ENCODE measurements around the gene ABCC11.

ABCC11 gene

GRCh38 chr16:48244863-48245195, 2.5 kb downstream of the ABCC11 start:
- TF ChIP-seq TAF1 (IDR thresholded peaks at IDR 0.05; ENCODE audit: borderline replicate concordance, insufficient read depth, low read length), result no peak
- no peak for TF ChIP-seq FOXP2 (optimal IDR thresholded peaks at IDR 0.05; ENCODE audit: borderline replicate concordance, extremely low read depth, extremely low read length, insufficient read depth)
- TF ChIP-seq, protein P1, sequence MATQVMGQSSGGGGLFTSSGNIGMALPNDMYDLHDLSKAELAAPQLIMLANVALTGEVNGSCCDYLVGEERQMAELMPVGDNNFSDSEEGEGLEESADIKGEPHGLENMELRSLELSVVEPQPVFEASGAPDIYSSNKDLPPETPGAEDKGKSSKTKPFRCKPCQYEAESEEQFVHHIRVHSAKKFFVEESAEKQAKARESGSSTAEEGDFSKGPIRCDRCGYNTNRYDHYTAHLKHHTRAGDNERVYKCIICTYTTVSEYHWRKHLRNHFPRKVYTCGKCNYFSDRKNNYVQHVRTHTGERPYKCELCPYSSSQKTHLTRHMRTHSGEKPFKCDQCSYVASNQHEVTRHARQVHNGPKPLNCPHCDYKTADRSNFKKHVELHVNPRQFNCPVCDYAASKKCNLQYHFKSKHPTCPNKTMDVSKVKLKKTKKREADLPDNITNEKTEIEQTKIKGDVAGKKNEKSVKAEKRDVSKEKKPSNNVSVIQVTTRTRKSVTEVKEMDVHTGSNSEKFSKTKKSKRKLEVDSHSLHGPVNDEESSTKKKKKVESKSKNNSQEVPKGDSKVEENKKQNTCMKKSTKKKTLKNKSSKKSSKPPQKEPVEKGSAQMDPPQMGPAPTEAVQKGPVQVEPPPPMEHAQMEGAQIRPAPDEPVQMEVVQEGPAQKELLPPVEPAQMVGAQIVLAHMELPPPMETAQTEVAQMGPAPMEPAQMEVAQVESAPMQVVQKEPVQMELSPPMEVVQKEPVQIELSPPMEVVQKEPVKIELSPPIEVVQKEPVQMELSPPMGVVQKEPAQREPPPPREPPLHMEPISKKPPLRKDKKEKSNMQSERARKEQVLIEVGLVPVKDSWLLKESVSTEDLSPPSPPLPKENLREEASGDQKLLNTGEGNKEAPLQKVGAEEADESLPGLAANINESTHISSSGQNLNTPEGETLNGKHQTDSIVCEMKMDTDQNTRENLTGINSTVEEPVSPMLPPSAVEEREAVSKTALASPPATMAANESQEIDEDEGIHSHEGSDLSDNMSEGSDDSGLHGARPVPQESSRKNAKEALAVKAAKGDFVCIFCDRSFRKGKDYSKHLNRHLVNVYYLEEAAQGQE (IDR thresholded peaks at IDR 0.05; ENCODE audit: insufficient read depth in 1 of 2, low read depth in 2 of 2, low read length in 2 of 2), result no peak
- TF ChIP-seq POLR2AphosphoS5 (IDR thresholded peaks at IDR 0.05; ENCODE audit: low read depth, low read length), result no peak
- TF ChIP-seq SIN3A (IDR thresholded peaks at IDR 0.05; ENCODE audit: borderline replicate concordance, insufficient read depth, low read length), result no peak

DNA sequence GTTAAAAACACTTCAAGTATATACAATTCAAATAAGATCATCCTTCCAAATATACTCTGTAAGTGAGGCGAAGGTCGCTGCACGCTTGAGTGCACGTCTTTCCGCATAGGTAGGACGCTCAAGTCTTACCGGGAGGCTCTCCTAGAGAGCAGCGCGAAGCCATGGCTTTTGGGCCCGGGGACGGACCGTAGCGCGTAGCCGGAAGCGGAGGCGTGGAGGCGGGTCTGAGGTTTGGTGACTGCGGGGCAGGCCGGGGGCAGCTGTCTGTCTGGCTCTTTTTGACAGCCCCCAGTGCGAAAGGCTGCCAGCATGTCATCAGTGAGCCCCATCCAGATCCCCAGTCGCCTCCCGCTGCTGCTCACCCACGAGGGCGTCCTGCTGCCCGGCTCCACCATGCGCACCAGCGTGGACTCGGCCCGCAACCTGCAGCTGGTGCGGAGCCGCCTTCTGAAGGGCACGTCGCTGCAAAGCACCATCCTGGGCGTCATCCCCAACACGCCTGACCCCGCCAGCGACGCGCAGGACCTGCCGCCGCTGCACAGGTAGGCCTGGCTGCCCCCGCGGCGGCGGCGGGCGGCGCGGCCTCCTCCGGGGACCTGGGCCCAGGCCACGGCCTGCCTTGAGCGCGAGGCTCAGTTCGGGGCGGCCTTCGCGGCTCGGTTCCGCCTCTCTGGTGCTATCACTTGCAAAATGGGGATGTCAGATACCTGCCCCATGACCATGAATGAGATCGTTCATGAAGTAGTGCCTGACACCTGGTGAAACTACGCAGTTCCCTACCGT, 3.1 kb downstream of the ABCC11 start, which contains the start of gene LONP2:
Gene LONP2, plus strand, starts transcription at position 221 of the 783 bp plus-strand sequence. Its CDS starts 89 bp downstream, at position 310.
- TF ChIP-seq FOXP2 (optimal IDR thresholded peaks at IDR 0.05; ENCODE audit: borderline replicate concordance, extremely low read depth, extremely low read length, insufficient read depth) (peak; percentile 72), SIN3A (IDR thresholded peaks at IDR 0.05; ENCODE audit: borderline replicate concordance, insufficient read depth, low read length) (no peak), POLR2AphosphoS5 (IDR thresholded peaks at IDR 0.05; ENCODE audit: low read depth, low read length) (peak; percentile 61), TAF1 (IDR thresholded peaks at IDR 0.05; ENCODE audit: borderline replicate concordance, insufficient read depth, low read length) (peak; percentile 49; the same call in 1 of the 2 replicates)
- TF ChIP-seq, protein P1 (IDR thresholded peaks at IDR 0.05; ENCODE audit: insufficient read depth in 1 of 2, low read depth in 2 of 2, low read length in 2 of 2), result 0 out of 4 replicates have a peak, but pooled peaks of 1 of the 2 experiments have one; percentile 44

- TF ChIP-seq, protein P1 (IDR thresholded peaks at IDR 0.05; ENCODE audit: insufficient read depth in 1 of 2, low read depth in 2 of 2, low read length in 2 of 2), result no peak
- TF ChIP-seq POLR2AphosphoS5 (IDR thresholded peaks at IDR 0.05; ENCODE audit: low read depth, low read length) (no peak), FOXP2 (optimal IDR thresholded peaks at IDR 0.05; ENCODE audit: borderline replicate concordance, extremely low read depth, extremely low read length, insufficient read depth) (no peak), SIN3A (IDR thresholded peaks at IDR 0.05; ENCODE audit: borderline replicate concordance, insufficient read depth, low read length) (no peak), TAF1 (IDR thresholded peaks at IDR 0.05; ENCODE audit: borderline replicate concordance, insufficient read depth, low read length) (no peak)
These were observed 11.1 kb downstream of the ABCC11 start for GRCh38 chr16:48236286-48236685.

GRCh38 chr16:48235556-48236136, 11.7 kb downstream of the ABCC11 start:
- TF ChIP-seq POLR2AphosphoS5 (IDR thresholded peaks at IDR 0.05; ENCODE audit: low read depth, low read length) (no peak), FOXP2 (optimal IDR thresholded peaks at IDR 0.05; ENCODE audit: borderline replicate concordance, extremely low read depth, extremely low read length, insufficient read depth) (no peak), TAF1 (IDR thresholded peaks at IDR 0.05; ENCODE audit: borderline replicate concordance, insufficient read depth, low read length) (no peak), SIN3A (IDR thresholded peaks at IDR 0.05; ENCODE audit: borderline replicate concordance, insufficient read depth, low read length) (no peak)
- TF ChIP-seq, protein P1 (IDR thresholded peaks at IDR 0.05; ENCODE audit: insufficient read depth in 1 of 2, low read depth in 2 of 2, low read length in 2 of 2), result no peak; a peak in 1 of 4 replicates

Data from PFSK-1 (cell line).